H9 (cell line): ENCODE results near the gene MERTK. TPM values are rescaled to one million over a fixed set of nuclear protein-coding genes. Genes with fewer than 3 reads are reported as not detected.

Experiments used
- DNase-seq: peaks from one replicate; pipeline ENCODE4 v3.0.0-alpha.2; 2017
- H2AFZ ChIP-seq: one replicate; pipeline ENCODE4 v1.6.1; 2013; ENCODE audit warnings: mild to moderate bottlenecking, low read length, control low read depth, moderate library complexity
- H2AK5ac ChIP-seq: 2 replicates; pipeline ENCODE4 v1.6.1; 2013; ENCODE audit warnings: low read length, control low read depth, mixed read lengths; ENCODE audit not compliant: insufficient read length
- H2BK120ac ChIP-seq: one replicate; pipeline ENCODE4 v1.6.1; 2013; ENCODE audit warnings: low read depth, mild to moderate bottlenecking, low read length, control low read depth, inconsistent platforms; ENCODE audit not compliant: poor library complexity, severe bottlenecking
- H2BK12ac ChIP-seq: 2 replicates; pipeline ENCODE4 v1.6.1; 2013; ENCODE audit warnings: low read length, control low read depth, mixed read lengths, low read depth; ENCODE audit not compliant: insufficient read length
- H2BK15ac ChIP-seq: 2 replicates; pipeline ENCODE4 v1.6.1; 2013; ENCODE audit warnings: low read depth, low read length, control low read depth
- H2BK20ac ChIP-seq: one replicate; pipeline ENCODE4 v1.6.1; 2013; ENCODE audit warnings: low read depth, mild to moderate bottlenecking, low read length, control low read depth, inconsistent platforms; ENCODE audit not compliant: poor library complexity, severe bottlenecking
- H2BK5ac ChIP-seq: 2 replicates; pipeline ENCODE4 v1.6.1; 2013; ENCODE audit warnings: low read length, control low read depth, mixed read lengths; ENCODE audit not compliant: insufficient read length
- H3K14ac ChIP-seq: 2 replicates; pipeline ENCODE4 v1.6.1; 2013; ENCODE audit warnings: low read length, control low read depth; ENCODE audit not compliant: insufficient read depth
- H3K18ac ChIP-seq: 2 replicates; pipeline ENCODE4 v1.6.1; 2013; ENCODE audit warnings: low read depth, mild to moderate bottlenecking, mixed read lengths, low read length, control low read depth; ENCODE audit not compliant: insufficient read length
- H3K23ac ChIP-seq: 2 replicates; pipeline ENCODE4 v1.6.1; 2013; ENCODE audit warnings: low read length, control low read depth, mixed read lengths, low read depth; ENCODE audit not compliant: insufficient read length
- H3K23me2 ChIP-seq: 2 replicates; pipeline ENCODE4 v1.6.1; 2013; ENCODE audit warnings: low read depth, mild to moderate bottlenecking, mixed read lengths, low read length, control low read depth; ENCODE audit not compliant: insufficient read length, poor library complexity, severe bottlenecking
- H3K27ac ChIP-seq: 2 replicates; pipeline ENCODE4 v1.5.1; 2013; ENCODE audit warnings: low read length, control low read depth, mixed read lengths, low read depth; ENCODE audit not compliant: insufficient read length
- H3K27me3 ChIP-seq: 2 replicates; pipeline ENCODE4 v1.6.1; 2013; ENCODE audit warnings: low read length, control low read depth, inconsistent platforms; ENCODE audit not compliant: insufficient read depth
- H3K4ac ChIP-seq: 2 replicates; pipeline ENCODE4 v1.6.1; 2013; ENCODE audit warnings: low read depth, mild to moderate bottlenecking, control low read depth, inconsistent platforms, low read length, moderate library complexity
- H3K4me1 ChIP-seq: 2 replicates; pipeline ENCODE4 v1.6.1; 2013; ENCODE audit warnings: low read length, control low read depth, inconsistent platforms; ENCODE audit not compliant: insufficient read depth
- H3K4me2 ChIP-seq: 2 replicates; pipeline ENCODE4 v1.6.1; 2013; ENCODE audit warnings: low read length, control low read depth, mixed read lengths; ENCODE audit not compliant: insufficient read length, insufficient read depth
- H3K56ac ChIP-seq: 2 replicates; pipeline ENCODE4 v1.6.1; 2013; ENCODE audit warnings: low read depth, mild to moderate bottlenecking, mixed read lengths, low read length, control low read depth; ENCODE audit not compliant: insufficient read length
- H3K79me1 ChIP-seq: 2 replicates; pipeline ENCODE4 v1.6.1; 2013; ENCODE audit warnings: low read depth, mild to moderate bottlenecking, moderate library complexity, low read length, control low read depth, inconsistent platforms; ENCODE audit not compliant: insufficient read depth, poor library complexity, severe bottlenecking
- H3K79me2 ChIP-seq: 2 replicates; pipeline ENCODE4 v1.6.1; 2013; ENCODE audit warnings: low read length, control low read depth, inconsistent platforms; ENCODE audit not compliant: insufficient read depth
- H3K9ac ChIP-seq: 2 replicates; pipeline ENCODE4 v1.6.1; 2013; ENCODE audit warnings: low read length, control low read depth, mixed read lengths; ENCODE audit not compliant: insufficient read length; ENCODE audit errors: extremely low read depth
- H3K9me3 ChIP-seq: one replicate; pipeline ENCODE4 v1.6.1; 2013; ENCODE audit warnings: low read depth, low read length, inconsistent platforms; ENCODE audit not compliant: control insufficient read depth
- H3T11ph ChIP-seq: one replicate; pipeline ENCODE4 v1.6.1; 2013; ENCODE audit warnings: mild to moderate bottlenecking, low read length, control low read depth, inconsistent platforms
- H4K20me1 ChIP-seq: one replicate; pipeline ENCODE4 v1.6.1; 2013; ENCODE audit not compliant: control insufficient read depth, insufficient read length, insufficient read depth
- H4K5ac ChIP-seq: 2 replicates; pipeline ENCODE4 v1.6.1; 2013; ENCODE audit warnings: low read depth, mild to moderate bottlenecking, mixed read lengths, low read length, control low read depth; ENCODE audit not compliant: insufficient read length
- H4K8ac ChIP-seq: replicated peaks from 2 replicates; pipeline ENCODE4 v1.6.1; 2013; ENCODE audit warnings: low read length, control low read depth, mixed read lengths, low read depth; ENCODE audit not compliant: insufficient read length
- H4K91ac ChIP-seq: 2 replicates; pipeline ENCODE4 v1.6.1; 2013; ENCODE audit warnings: low read depth, mild to moderate bottlenecking, moderate library complexity, mixed read lengths, low read length, control low read depth; ENCODE audit not compliant: insufficient read length
- H3K27ac Mint-ChIP-seq, 3 experiments: 2 replicates in 2 of 3; 3 replicates in 1 of 3; pipeline ENCODE4 v1.8.0; 2020 to 2021; ENCODE audit warnings: mixed read lengths in 3 of 3, mild to moderate bottlenecking in 1 of 3, moderate library complexity in 1 of 3
- H3K27me3 Mint-ChIP-seq: 2 replicates; pipeline ENCODE4 v1.8.0; 2021; ENCODE audit warnings: low read depth, mild to moderate bottlenecking, moderate library complexity, mixed read lengths
- H3K36me3 Mint-ChIP-seq, 3 experiments: 2 replicates in 2 of 3; 3 replicates in 1 of 3; pipeline ENCODE4 v1.8.0; 2020 to 2021; ENCODE audit warnings: low read depth in 3 of 3, mixed read lengths in 3 of 3; ENCODE audit not compliant: insufficient read depth in 1 of 3
- H3K4me1 Mint-ChIP-seq, 2 experiments: 2 replicates each; pipeline ENCODE4 v1.8.0; 2020; ENCODE audit warnings: mixed read lengths in 2 of 2
- H3K4me3 Mint-ChIP-seq, 2 experiments: 2 replicates in 1 of 2; 3 replicates in 1 of 2; pipeline ENCODE4 v1.8.0; 2020 to 2021; ENCODE audit warnings: mild to moderate bottlenecking in 2 of 2, mixed read lengths in 2 of 2, moderate library complexity in 1 of 2
- H3K9me3 Mint-ChIP-seq, 2 experiments: 2 replicates in 1 of 2; 3 replicates in 1 of 2; pipeline ENCODE4 v1.8.0; 2020; ENCODE audit warnings: mild to moderate bottlenecking in 2 of 2, mixed read lengths in 2 of 2, moderate library complexity in 1 of 2
- CTCF ChIP-seq: fragments of 200-600 bp; sonication (generic); conservative IDR thresholded peaks from 3 replicates; pipeline ENCODE4 v1.8.0; 2021; ENCODE audit warnings: antibody characterized with exemption, mild to moderate bottlenecking
- WGBS: extraction: QIAGEN DNeasy Blood & Tissue Kit; methylation state at CpG from one replicate; pipeline ENCODE4 v1.1.7; 2013; ENCODE audit warnings: missing lambda C conversion rate, low lambda C conversion rate, mixed read lengths; ENCODE audit not compliant: insufficient read length; ENCODE audit errors: extremely low coverage; 5-methylcytosine and 5-hydroxymethylcytosine counted together
- total RNA-seq: library from RNA; stranded (reverse); gene quantifications from 2 replicates; pipeline ENCODE4 v1.2.1, GENCODE V29; 2021

The MERTK gene
- total RNA-seq, 1 experiment from 2014 or later, result 4.8 TPM

- H3K27ac ChIP-seq, result no peak overlapping the region
- peaks cover 0 to 2% (median 2%) of the 10 kb centered on the region in 3 experiments; a peak in 3 of 7 replicates for H3K36me3 Mint-ChIP-seq
- H4K8ac ChIP-seq, result no peak overlapping the region
Measured at GRCh38 chr2:111952871-111953452, 54.6 kb downstream of the MERTK start.

More at GRCh38 chr2:111952871-111953452, 54.6 kb downstream of the MERTK start:
- Histone ChIP-seq H3K4ac (no peak overlapping the region), H3K14ac (no peak overlapping the region), H3K9ac (no peak overlapping the region), H3K4me1 (no peaks in the 10 kb centered on the region), H3K18ac (no peak overlapping the region), H2BK5ac (no peak overlapping the region), H2BK120ac (no peak overlapping the region), H3K23me2 (no peaks in the 10 kb centered on the region), H3K9me3 (no peaks in the 10 kb centered on the region), H3K79me2 (no peaks in the 10 kb centered on the region), H3K56ac (no peak overlapping the region), H2AK5ac (no peak overlapping the region), H4K5ac (no peak overlapping the region), H4K91ac (no peak overlapping the region), H2BK20ac (no peak overlapping the region), H3K79me1 (no peaks in the 10 kb centered on the region), H3K23ac (no peak overlapping the region), H3K4me2 (no peak overlapping the region), H2AFZ (no peak overlapping the region), H2BK15ac (no peak overlapping the region), H3K27me3 (no peaks in the 10 kb centered on the region), H2BK12ac (no peak overlapping the region), H3T11ph (no peak overlapping the region), H4K20me1 (no peaks in the 10 kb centered on the region)
- no peak for DNase-seq
- no CpG with 5 or more reads among the region's 6 CpGs for WGBS
- Mint-ChIP-seq H3K4me1 (peaks cover 0 to 6% of the 10 kb centered on the region in 2 experiments; a peak in 2 of 4 replicates), H3K27ac (no peak overlapping the region), H3K4me3 (no peak overlapping the region), H3K27me3 (no peaks in the 10 kb centered on the region), H3K9me3 (no peaks in the 10 kb centered on the region)
- TF ChIP-seq CTCF, result no peak
